DMS53 treated with DMSO at 0.1 percent for 48 hours (cell line): ENCODE measurements around the gene MYBPC1.

Experiments
- DNase-seq: peaks from one replicate; lab custom pipeline; 2025; ENCODE audit not compliant: unreplicated experiment; lab: John Stamatoyannopoulos, UW

Gene MYBPC1

GRCh38 chr12:101691503-101692096 lies 96.8 kb downstream of the MYBPC1 start:
- DNase-seq = no peak

- no peak for DNase-seq
Measured at GRCh38 chr12:101694297-101694848, 99.6 kb downstream of the MYBPC1 start.

GRCh38 chr12:101694986-101695385 lies 100.2 kb downstream of the MYBPC1 start:
- DNase-seq = no peak

- peak; percentile 16 for DNase-seq
Measured at GRCh38 chr12:101695706-101696105, 100.9 kb downstream of the MYBPC1 start.

GRCh38 chr12:101696251-101697196 lies 101.8 kb downstream of the MYBPC1 start:
- peak; percentile 6 for DNase-seq

- DNase-seq = peak; percentile 34
Measured at GRCh38 chr12:101697197-101697929, 102.6 kb downstream of the MYBPC1 start, which contains the start of gene CHPT1. TSS of gene CHPT1 (plus strand) at chr12:101697640. CDS start at chr12:101697862, 222 bp downstream.

- DNase-seq = peak; percentile 10
Measured at GRCh38 chr12:101697930-101698799, 103.4 kb downstream of the MYBPC1 start.

- no peak for DNase-seq
Measured at GRCh38 chr12:101698800-101699347, 104.1 kb downstream of the MYBPC1 start.

GRCh38 chr12:101700299-101700820 lies 105.6 kb downstream of the MYBPC1 start:
- no peak for DNase-seq

GRCh38 chr12:101703487-101703886 lies 108.7 kb downstream of the MYBPC1 start:
- DNase-seq = no peak

- no peak for DNase-seq
Measured at GRCh38 chr12:101706403-101706802, 111.6 kb downstream of the MYBPC1 start.

- DNase-seq = no peak
Measured at GRCh38 chr12:101707131-101707782, 112.5 kb downstream of the MYBPC1 start.

GRCh38 chr12:101710288-101710687 lies 115.5 kb downstream of the MYBPC1 start:
- DNase-seq = no peak

GRCh38 chr12:101713059-101713682 lies 118.4 kb downstream of the MYBPC1 start:
- no peak for DNase-seq

- DNase-seq = no peak
Measured at GRCh38 chr12:101713930-101714329, 119.2 kb downstream of the MYBPC1 start.

GRCh38 chr12:101714877-101715444 lies 120.2 kb downstream of the MYBPC1 start:
- DNase-seq = no peak

GRCh38 chr12:101719566-101719965 lies 124.8 kb downstream of the MYBPC1 start:
- DNase-seq = no peak

GRCh38 chr12:101720118-101720517 lies 125.3 kb downstream of the MYBPC1 start:
- DNase-seq = no peak
